ENCODE measurements around the gene CNTN5.

DNA sequence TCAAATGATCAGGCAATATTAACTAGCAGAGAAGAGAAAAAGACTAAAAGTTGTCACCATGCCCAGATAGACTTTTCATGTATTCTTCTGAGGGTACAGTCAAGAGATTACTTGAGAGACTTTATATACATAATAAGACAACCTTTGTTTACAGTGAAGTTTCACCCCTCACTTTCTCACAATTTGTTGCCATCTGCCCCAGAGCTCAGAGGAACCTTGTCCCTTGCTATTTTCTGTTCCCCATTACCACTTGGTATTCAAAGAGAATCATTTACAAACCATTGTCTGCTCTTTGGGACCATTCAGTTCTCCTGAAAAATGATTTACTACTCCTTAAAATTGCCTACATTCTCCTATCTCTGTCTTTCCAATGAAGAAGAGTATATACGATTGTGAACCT is 544.6 kb downstream of the CNTN5 start:
- TF ChIP-seq, protein P1, sequence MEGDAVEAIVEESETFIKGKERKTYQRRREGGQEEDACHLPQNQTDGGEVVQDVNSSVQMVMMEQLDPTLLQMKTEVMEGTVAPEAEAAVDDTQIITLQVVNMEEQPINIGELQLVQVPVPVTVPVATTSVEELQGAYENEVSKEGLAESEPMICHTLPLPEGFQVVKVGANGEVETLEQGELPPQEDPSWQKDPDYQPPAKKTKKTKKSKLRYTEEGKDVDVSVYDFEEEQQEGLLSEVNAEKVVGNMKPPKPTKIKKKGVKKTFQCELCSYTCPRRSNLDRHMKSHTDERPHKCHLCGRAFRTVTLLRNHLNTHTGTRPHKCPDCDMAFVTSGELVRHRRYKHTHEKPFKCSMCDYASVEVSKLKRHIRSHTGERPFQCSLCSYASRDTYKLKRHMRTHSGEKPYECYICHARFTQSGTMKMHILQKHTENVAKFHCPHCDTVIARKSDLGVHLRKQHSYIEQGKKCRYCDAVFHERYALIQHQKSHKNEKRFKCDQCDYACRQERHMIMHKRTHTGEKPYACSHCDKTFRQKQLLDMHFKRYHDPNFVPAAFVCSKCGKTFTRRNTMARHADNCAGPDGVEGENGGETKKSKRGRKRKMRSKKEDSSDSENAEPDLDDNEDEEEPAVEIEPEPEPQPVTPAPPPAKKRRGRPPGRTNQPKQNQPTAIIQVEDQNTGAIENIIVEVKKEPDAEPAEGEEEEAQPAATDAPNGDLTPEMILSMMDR (conservative IDR thresholded peaks at IDR 0.05 in 1 of 2, IDR thresholded peaks at IDR 0.05 in 1 of 2; ENCODE audit: low read depth in 1 of 2, low read length in 2 of 2), result no peak
- TF ChIP-seq EZH2 (IDR thresholded peaks at IDR 0.05; ENCODE audit: low read length, missing control alignments), result no peak
